Sigmoid colon (tissue), 7 donors: ENCODE results near the gene PTK7. TPM values are rescaled to one million over a fixed set of nuclear protein-coding genes. Genes with fewer than 3 reads are reported as not detected.
"Not testable (repeated sequence)": the region's sequence is repeated elsewhere in the genome, so short reads cannot be mapped to it uniquely, and the experiment has no call there.

Source experiments
- DNase-seq: peaks from one replicate; pipeline ENCODE4 v3.0.0-alpha.2; 2019
- H3K27ac ChIP-seq, 4 donors: fragments of 200-600 bp; sonication (generic); one replicate each; pipeline ENCODE4 v1.5.1; 2016 to 2019; ENCODE audit warnings: mild to moderate bottlenecking in 1 of 4
- H3K27me3 ChIP-seq, 3 donors: fragments of 200-600 bp; sonication (generic); one replicate each; pipeline ENCODE4 v1.5.1; 2019; ENCODE audit warnings: mild to moderate bottlenecking in 1 of 3
- H3K36me3 ChIP-seq, 4 donors: fragments of 200-600 bp; sonication (generic); one replicate each; pipeline ENCODE4 v1.5.1; 2016 to 2019
- H3K4me1 ChIP-seq, 4 donors: fragments of 200-600 bp; sonication (generic); one replicate each; pipeline ENCODE4 v1.5.1; 2017 to 2019
- H3K4me3 ChIP-seq, 4 donors: fragments of 200-600 bp; sonication (generic); one replicate each; pipeline ENCODE4 v1.5.1; 2017 to 2019; ENCODE audit warnings: mild to moderate bottlenecking in 2 of 4, moderate library complexity in 1 of 4
- H3K9me3 ChIP-seq, 4 donors: fragments of 200-600 bp in 3 of 4; sonication (generic) in 3 of 4; one replicate each; pipeline versions ENCODE4 v1.5.1 to v1.6.1; 2013 to 2019
- EP300 ChIP-seq, 4 donors: sonication (generic); formaldehyde crosslinking; IDR thresholded peaks; one replicate each; pipeline ENCODE4 v1.6.1; 2017; ENCODE audit warnings: antibody characterized with exemption in 4 of 4
- POLR2A ChIP-seq, 2 donors: fragments of 450-650 bp; IDR thresholded peaks; one replicate each; pipeline ENCODE4 v1.6.1; 2016; ENCODE audit warnings: antibody characterized with exemption in 2 of 2, mild to moderate bottlenecking in 2 of 2, moderate library complexity in 2 of 2
- POLR2AphosphoS5 ChIP-seq, 4 donors: sonication (generic); formaldehyde crosslinking; IDR thresholded peaks; one replicate each; pipeline ENCODE4 v1.6.1; 2017; ENCODE audit warnings: antibody characterized with exemption in 4 of 4
- WGBS, 2 donors: extraction: QIAGEN DNeasy Blood & Tissue Kit; methylation state at CpG; one replicate each; pipeline ENCODE4 v1.1.7; 2013; 5-methylcytosine and 5-hydroxymethylcytosine counted together
- intact Hi-C: fragments of 100-400 bp; cut with DNase I; formaldehyde crosslinking; loops from one replicate; pipeline ENCODE4 v1.15.1; 2023
- polyA plus RNA-seq, 3 donors: library from polyadenylated mRNA; stranded (reverse); fragments of 200-250 nt; gene quantifications; one replicate each; pipeline ENCODE4 v1.2.3, GENCODE V29; 2013
- total RNA-seq, 4 donors: library from RNA; depleted of rRNA; stranded (reverse); fragments of >200 nt; gene quantifications; one replicate each; pipeline ENCODE4 v1.1.0, GENCODE V29; 2016
- TF ChIP-seq, protein P1 (sequence below), 4 experiments: fragments of 450-650 bp in 3 of 4; fragments of 200-600 bp in 1 of 4; IDR thresholded peaks; one replicate each; pipeline ENCODE4 v1.5.1; 2016 to 2019; ENCODE audit warnings: antibody characterized with exemption in 4 of 4, mild to moderate bottlenecking in 3 of 4, moderate library complexity in 2 of 4
- donor health status: healthy with polysubstance abuse.
- donor health status: Bipolar disorder and iron deficiency.
- donor health status: healthy.

PTK7 gene
- total and polyA plus RNA-seq, 7 donors: 1.2 to 15.6 (median 6.1) TPM

- 93 to 96% methylated on average over 12 of the region's 12 CpGs for WGBS, 2 donors
- Histone ChIP-seq H3K9me3 (no peaks in the 10 kb centered on the region), H3K36me3 (no peaks in the 10 kb centered on the region), H3K4me1 (no peaks in the 10 kb centered on the region), H3K27ac (no peak overlapping the region), H3K27me3 (no peaks in the 10 kb centered on the region), H3K4me3 (no peak overlapping the region)
- no peak for DNase-seq
- intact Hi-C loops: no loop called here
- TF ChIP-seq EP300 (IDR thresholded peaks at IDR 0.05) (no peak), POLR2A (IDR thresholded peaks at IDR 0.05) (no peak)
- TF ChIP-seq, protein P1, sequence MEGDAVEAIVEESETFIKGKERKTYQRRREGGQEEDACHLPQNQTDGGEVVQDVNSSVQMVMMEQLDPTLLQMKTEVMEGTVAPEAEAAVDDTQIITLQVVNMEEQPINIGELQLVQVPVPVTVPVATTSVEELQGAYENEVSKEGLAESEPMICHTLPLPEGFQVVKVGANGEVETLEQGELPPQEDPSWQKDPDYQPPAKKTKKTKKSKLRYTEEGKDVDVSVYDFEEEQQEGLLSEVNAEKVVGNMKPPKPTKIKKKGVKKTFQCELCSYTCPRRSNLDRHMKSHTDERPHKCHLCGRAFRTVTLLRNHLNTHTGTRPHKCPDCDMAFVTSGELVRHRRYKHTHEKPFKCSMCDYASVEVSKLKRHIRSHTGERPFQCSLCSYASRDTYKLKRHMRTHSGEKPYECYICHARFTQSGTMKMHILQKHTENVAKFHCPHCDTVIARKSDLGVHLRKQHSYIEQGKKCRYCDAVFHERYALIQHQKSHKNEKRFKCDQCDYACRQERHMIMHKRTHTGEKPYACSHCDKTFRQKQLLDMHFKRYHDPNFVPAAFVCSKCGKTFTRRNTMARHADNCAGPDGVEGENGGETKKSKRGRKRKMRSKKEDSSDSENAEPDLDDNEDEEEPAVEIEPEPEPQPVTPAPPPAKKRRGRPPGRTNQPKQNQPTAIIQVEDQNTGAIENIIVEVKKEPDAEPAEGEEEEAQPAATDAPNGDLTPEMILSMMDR (IDR thresholded peaks at IDR 0.05): no peak
Measured at GRCh38 chr6:43107344-43108062, 31.4 kb downstream of the PTK7 start.

GRCh38 chr6:43113431-43114260 lies 37.5 kb downstream of the PTK7 start:
- intact Hi-C loops: no loop called here
- no peaks in the 10 kb centered on the region for H3K4me1 ChIP-seq
- TF ChIP-seq, protein P1 (IDR thresholded peaks at IDR 0.05): no peak
- TF ChIP-seq POLR2A (IDR thresholded peaks at IDR 0.05): no peak
- TF ChIP-seq EP300 (IDR thresholded peaks at IDR 0.05): no peak
- TF ChIP-seq POLR2AphosphoS5 (IDR thresholded peaks at IDR 0.05): no peak
- no peaks in the 10 kb centered on the region for H3K36me3 ChIP-seq
- H3K9me3 ChIP-seq: no peaks in the 10 kb centered on the region
- no peak for DNase-seq
- peak overlapping the region in 2 of 4 donors; percentile 29 to 40 for H3K27ac ChIP-seq
- WGBS, 2 donors: 26 to 64% methylated on average over 12 of the region's 12 CpGs
- no peak overlapping the region for H3K4me3 ChIP-seq
- H3K27me3 ChIP-seq: peaks cover 0 to 3% (median 0%) of the 10 kb centered on the region in 3 donors

- TF ChIP-seq POLR2AphosphoS5 (IDR thresholded peaks at IDR 0.05) (no peak), EP300 (IDR thresholded peaks at IDR 0.05) (no peak), POLR2A (IDR thresholded peaks at IDR 0.05) (no peak)
- TF ChIP-seq, protein P1 (IDR thresholded peaks at IDR 0.05): no peak
- Histone ChIP-seq H3K36me3 (no peaks in the 10 kb centered on the region), H3K27me3 (peaks cover 0 to 12% (median 0%) of the 10 kb centered on the region in 3 donors), H3K27ac (no peak overlapping the region), H3K4me3 (no peak overlapping the region), H3K9me3 (no peaks in the 10 kb centered on the region), H3K4me1 (no peaks in the 10 kb centered on the region)
- no peak for DNase-seq
- intact Hi-C loops: no loop called here
- WGBS, 2 donors: 83 to 91% methylated on average over 6 of the region's 6 CpGs
Measured at GRCh38 chr6:43115365-43115764, 39.3 kb downstream of the PTK7 start.

DNA sequence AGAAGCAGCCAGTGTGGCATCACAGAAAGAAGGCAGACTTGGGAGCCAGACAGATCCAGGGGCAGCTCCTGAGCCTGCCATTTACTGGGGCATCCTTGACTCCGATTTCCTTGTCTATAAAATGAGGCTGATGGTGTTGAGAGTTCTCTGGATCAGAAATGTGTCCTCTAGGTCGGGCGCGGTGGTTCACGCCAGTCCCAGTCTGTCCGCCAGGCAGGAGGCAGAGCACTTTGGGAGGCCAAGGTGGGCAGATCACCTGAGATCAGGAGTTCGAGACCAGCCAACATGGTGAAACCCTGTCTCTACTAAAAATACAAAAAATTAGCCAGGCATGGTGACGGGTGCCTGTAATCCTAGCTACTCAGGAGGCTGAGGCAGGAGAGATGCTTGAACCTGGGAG lies 41.4 kb downstream of the PTK7 start:
- H3K9me3 ChIP-seq, intact Hi-C loops, H3K27ac ChIP-seq, DNase-seq, H3K4me1 ChIP-seq, H3K4me3 ChIP-seq, H3K36me3 ChIP-seq: not testable (repeated sequence)
- 90 to 97% methylated on average over 8 of the region's 8 CpGs for WGBS, 2 donors
- peaks cover 0 to 17% (median 0%) of the 10 kb centered on the region in 3 donors for H3K27me3 ChIP-seq

GRCh38 chr6:43119482-43119881 lies 43.4 kb downstream of the PTK7 start:
- DNase-seq: no peak
- Histone ChIP-seq H3K4me1 (peaks cover 0 to 12% (median 6%) of the 10 kb centered on the region in 4 donors), H3K9me3 (no peaks in the 10 kb centered on the region), H3K27ac (no peak overlapping the region), H3K27me3 (peaks cover 0 to 17% (median 0%) of the 10 kb centered on the region in 3 donors), H3K4me3 (no peak overlapping the region), H3K36me3 (no peaks in the 10 kb centered on the region)
- 75 to 77% methylated on average over 4 of the region's 4 CpGs for WGBS, 2 donors
- TF ChIP-seq POLR2AphosphoS5 (IDR thresholded peaks at IDR 0.05) (no peak), POLR2A (IDR thresholded peaks at IDR 0.05) (no peak), EP300 (IDR thresholded peaks at IDR 0.05) (no peak)
- TF ChIP-seq, protein P1 (IDR thresholded peaks at IDR 0.05): no peak
- intact Hi-C loops: no loop called here
